Lower lobe of right lung (tissue), 2 donors: Measurements from ENCODE around the gene DDX42. TPM values are rescaled to one million over a fixed set of nuclear protein-coding genes. Genes with fewer than 3 reads are reported as not detected.

Source experiments
- ATAC-seq, 2 donors: fragments of 200-7000 bp; cut with Tn5 transposase; one replicate each; pipeline ENCODE4 v1.9.1; 2020 to 2022; ENCODE audit warnings: mild to moderate bottlenecking in 2 of 2, moderate library complexity in 2 of 2
- DNase-seq: peaks from one replicate; pipeline ENCODE4 v3.0.0-alpha.2; 2020
- H3K27ac ChIP-seq: fragments of 200-600 bp; one replicate; pipeline ENCODE4 v1.8.0; 2022
- H3K27me3 ChIP-seq: fragments of 200-600 bp; one replicate; pipeline ENCODE4 v1.8.0; 2022; ENCODE audit warnings: low read depth
- H3K36me3 ChIP-seq: fragments of 200-600 bp; one replicate; pipeline ENCODE4 v1.8.0; 2022; ENCODE audit warnings: mild to moderate bottlenecking
- H3K4me1 ChIP-seq: fragments of 200-600 bp; one replicate; pipeline ENCODE4 v1.8.0; 2022
- H3K4me3 ChIP-seq: fragments of 200-600 bp; one replicate; pipeline ENCODE4 v1.8.0; 2022; ENCODE audit warnings: mild to moderate bottlenecking
- H3K9me3 ChIP-seq: fragments of 200-600 bp; one replicate; pipeline ENCODE4 v1.8.0; 2022
- intact Hi-C: fragments of 100-400 bp; cut with DNase I; formaldehyde crosslinking; loops from one replicate; pipeline ENCODE4 v1.11.0; 2022
- total RNA-seq: library from RNA; stranded (reverse); fragmentation: NEBNext Ultra II Directional; extraction: Animal tissue kit (Norgen Biotek cat#: 25700); gene quantifications from one replicate; pipeline ENCODE4 v1.2.1, GENCODE V29; 2021
- TF ChIP-seq, protein P1 (sequence below): fragments of 200-600 bp; IDR thresholded peaks from one replicate; pipeline ENCODE4 v1.8.0; 2022; ENCODE audit warnings: antibody characterized with exemption, mild to moderate bottlenecking
- donor health status: DM: no; HTN: yes; CAD: no; lungs with severe emphysema.

The DDX42 gene
- total RNA-seq, 1 donor from 2014 or later = 101 TPM

- no peaks in the 10 kb centered on the region for H3K9me3 ChIP-seq
- H3K27me3 ChIP-seq = no peaks in the 10 kb centered on the region
- ATAC-seq (no peak), DNase-seq (no peak)
- no peak overlapping the region for H3K27ac ChIP-seq
- no peak overlapping the region for H3K4me3 ChIP-seq
- TF ChIP-seq, protein P1, sequence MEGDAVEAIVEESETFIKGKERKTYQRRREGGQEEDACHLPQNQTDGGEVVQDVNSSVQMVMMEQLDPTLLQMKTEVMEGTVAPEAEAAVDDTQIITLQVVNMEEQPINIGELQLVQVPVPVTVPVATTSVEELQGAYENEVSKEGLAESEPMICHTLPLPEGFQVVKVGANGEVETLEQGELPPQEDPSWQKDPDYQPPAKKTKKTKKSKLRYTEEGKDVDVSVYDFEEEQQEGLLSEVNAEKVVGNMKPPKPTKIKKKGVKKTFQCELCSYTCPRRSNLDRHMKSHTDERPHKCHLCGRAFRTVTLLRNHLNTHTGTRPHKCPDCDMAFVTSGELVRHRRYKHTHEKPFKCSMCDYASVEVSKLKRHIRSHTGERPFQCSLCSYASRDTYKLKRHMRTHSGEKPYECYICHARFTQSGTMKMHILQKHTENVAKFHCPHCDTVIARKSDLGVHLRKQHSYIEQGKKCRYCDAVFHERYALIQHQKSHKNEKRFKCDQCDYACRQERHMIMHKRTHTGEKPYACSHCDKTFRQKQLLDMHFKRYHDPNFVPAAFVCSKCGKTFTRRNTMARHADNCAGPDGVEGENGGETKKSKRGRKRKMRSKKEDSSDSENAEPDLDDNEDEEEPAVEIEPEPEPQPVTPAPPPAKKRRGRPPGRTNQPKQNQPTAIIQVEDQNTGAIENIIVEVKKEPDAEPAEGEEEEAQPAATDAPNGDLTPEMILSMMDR = no peak
- intact Hi-C loops = no loop called here
- no peaks in the 10 kb centered on the region for H3K4me1 ChIP-seq
- H3K36me3 ChIP-seq = peaks cover 100% of the 10 kb centered on the region
These were observed 30.4 kb downstream of the DDX42 start for GRCh38 chr17:63804328-63804727.

GRCh38 chr17:63805591-63805990 lies 31.6 kb downstream of the DDX42 start:
- TF ChIP-seq, protein P1 = no peak
- Histone ChIP-seq H3K4me1 (no peaks in the 10 kb centered on the region), H3K27ac (no peak overlapping the region), H3K4me3 (no peak overlapping the region), H3K9me3 (no peaks in the 10 kb centered on the region), H3K36me3 (peaks cover 100% of the 10 kb centered on the region), H3K27me3 (no peaks in the 10 kb centered on the region)
- intact Hi-C loops = no loop called here
- DNase-seq (no peak), ATAC-seq (no peak)

DNA sequence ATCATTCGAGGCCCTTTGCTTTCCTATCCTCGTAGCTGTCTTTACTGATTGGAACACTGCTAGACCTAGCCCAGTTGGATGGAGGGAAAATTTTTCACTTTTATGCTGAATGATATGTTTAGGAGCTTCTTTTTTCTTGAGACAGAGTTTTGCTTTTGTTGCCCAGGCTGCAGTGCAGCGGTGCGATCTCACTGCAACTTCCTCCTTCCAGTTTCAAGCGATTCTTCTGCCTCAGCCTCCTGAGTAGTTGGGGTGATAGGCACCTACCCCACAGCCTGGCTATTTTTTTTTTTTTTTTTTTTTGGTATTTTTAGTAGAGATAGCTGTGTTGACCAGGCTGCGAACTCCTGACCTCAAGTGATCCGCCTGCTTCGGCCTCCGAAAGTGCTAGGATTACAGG lies 36.0 kb downstream of the DDX42 start:
- Histone ChIP-seq H3K27me3 (no peaks in the 10 kb centered on the region), H3K9me3 (no peaks in the 10 kb centered on the region), H3K4me1 (no peaks in the 10 kb centered on the region), H3K36me3 (peaks cover 100% of the 10 kb centered on the region), H3K27ac (no peak overlapping the region), H3K4me3 (no peak overlapping the region)
- DNase-seq = no peak
- TF ChIP-seq, protein P1 = no peak
- ATAC-seq = no peak
- intact Hi-C loops = no loop called here

DNA sequence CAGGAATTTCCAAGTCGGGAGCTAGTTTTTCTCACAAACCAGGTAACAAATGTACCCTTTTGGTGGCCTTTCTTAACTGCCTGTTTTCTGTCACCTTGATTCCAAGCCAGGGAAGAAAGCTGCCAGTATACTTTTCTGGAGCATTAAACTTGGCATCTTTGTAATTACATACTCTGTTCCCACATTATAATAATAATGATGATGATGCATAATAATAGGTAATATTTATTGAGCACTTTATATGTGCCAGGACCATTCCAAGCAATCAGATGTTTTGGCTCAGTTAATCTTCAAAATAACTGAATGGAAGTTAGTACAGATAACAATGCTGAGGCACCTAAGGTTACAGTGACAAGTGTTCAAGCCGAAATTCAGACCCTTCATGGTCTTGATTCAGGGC lies 42.2 kb downstream of the DDX42 start:
- TF ChIP-seq, protein P1 = no peak
- no peak for DNase-seq
- Histone ChIP-seq H3K27ac (no peak overlapping the region), H3K27me3 (no peaks in the 10 kb centered on the region), H3K4me1 (no peaks in the 10 kb centered on the region), H3K36me3 (peaks cover 100% of the 10 kb centered on the region), H3K4me3 (no peak overlapping the region), H3K9me3 (no peaks in the 10 kb centered on the region)
- no peak for ATAC-seq
- intact Hi-C loops = no loop called here

GRCh38 chr17:63816669-63817068 lies 42.7 kb downstream of the DDX42 start:
- ATAC-seq = no peak
- DNase-seq = no peak
- no peak overlapping the region for H3K27ac ChIP-seq
- no peaks in the 10 kb centered on the region for H3K4me1 ChIP-seq
- H3K9me3 ChIP-seq = no peaks in the 10 kb centered on the region
- H3K27me3 ChIP-seq = no peaks in the 10 kb centered on the region
- intact Hi-C loops = no loop called here
- TF ChIP-seq, protein P1 = no peak
- H3K4me3 ChIP-seq = no peak overlapping the region
- peaks cover 100% of the 10 kb centered on the region for H3K36me3 ChIP-seq
